ENCODE measurements around the gene ZNF792.

- TF ChIP-seq, protein P1, sequence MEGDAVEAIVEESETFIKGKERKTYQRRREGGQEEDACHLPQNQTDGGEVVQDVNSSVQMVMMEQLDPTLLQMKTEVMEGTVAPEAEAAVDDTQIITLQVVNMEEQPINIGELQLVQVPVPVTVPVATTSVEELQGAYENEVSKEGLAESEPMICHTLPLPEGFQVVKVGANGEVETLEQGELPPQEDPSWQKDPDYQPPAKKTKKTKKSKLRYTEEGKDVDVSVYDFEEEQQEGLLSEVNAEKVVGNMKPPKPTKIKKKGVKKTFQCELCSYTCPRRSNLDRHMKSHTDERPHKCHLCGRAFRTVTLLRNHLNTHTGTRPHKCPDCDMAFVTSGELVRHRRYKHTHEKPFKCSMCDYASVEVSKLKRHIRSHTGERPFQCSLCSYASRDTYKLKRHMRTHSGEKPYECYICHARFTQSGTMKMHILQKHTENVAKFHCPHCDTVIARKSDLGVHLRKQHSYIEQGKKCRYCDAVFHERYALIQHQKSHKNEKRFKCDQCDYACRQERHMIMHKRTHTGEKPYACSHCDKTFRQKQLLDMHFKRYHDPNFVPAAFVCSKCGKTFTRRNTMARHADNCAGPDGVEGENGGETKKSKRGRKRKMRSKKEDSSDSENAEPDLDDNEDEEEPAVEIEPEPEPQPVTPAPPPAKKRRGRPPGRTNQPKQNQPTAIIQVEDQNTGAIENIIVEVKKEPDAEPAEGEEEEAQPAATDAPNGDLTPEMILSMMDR (IDR thresholded peaks at IDR 0.05; ENCODE audit: low read depth, low read length): no peak
- TF ChIP-seq EZH2phosphoT487 (IDR thresholded peaks at IDR 0.05; ENCODE audit: low read depth): no peak
Measured at GRCh38 chr19:34967551-34967950, 3.5 kb upstream of the ZNF792 start.

All from OCI-LY3 (cell line).